GM23248 (cell line): ENCODE results near the gene FARS2.

Experiments used
- EZH2 ChIP-seq: fragments of 200-600 bp; sonication (generic); IDR thresholded peaks from 2 replicates; pipeline ENCODE4 v1.6.1; 2018; ENCODE audit warnings: antibody characterized with exemption, mild to moderate bottlenecking; ENCODE audit not compliant: insufficient read depth, poor library complexity, severe bottlenecking
- EZH2phosphoT487 ChIP-seq: fragments of 200-600 bp; sonication (generic); IDR thresholded peaks from 2 replicates; pipeline ENCODE4 v1.6.1; 2018; ENCODE audit warnings: antibody characterized with exemption, moderate library complexity, mild to moderate bottlenecking, low read depth; ENCODE audit not compliant: insufficient read depth

DNA sequence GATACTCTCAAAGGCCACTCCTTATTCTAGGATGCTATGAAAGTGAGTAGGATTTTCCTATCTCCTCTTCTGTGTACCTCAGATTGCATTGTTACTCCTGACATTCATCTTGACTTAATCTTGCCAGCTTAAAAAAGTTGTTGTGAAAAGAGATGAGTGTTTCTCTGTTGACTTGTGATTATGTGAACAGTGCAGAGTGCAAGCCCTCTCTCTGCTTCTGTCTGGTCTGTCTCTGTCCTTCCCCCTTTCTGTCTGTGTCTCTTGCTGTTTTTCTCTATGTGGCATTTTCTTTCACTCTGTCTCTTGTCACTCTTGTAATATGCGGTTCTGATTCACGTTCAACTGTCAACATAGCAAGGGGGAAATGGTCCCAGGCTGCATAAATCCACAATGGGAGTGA lies 306.6 kb downstream of the FARS2 start:
- TF ChIP-seq EZH2phosphoT487 = no peak
- no peak for TF ChIP-seq EZH2
